Measurements from ENCODE around the gene RAI1. TPM values are rescaled to one million over a fixed set of nuclear protein-coding genes. Genes with fewer than 3 reads are reported as not detected.

The RAI1 gene
- total and polyA plus RNA-seq, 2 of the 13 experiments (the other 11 are each of a cell fraction or from before 2014, with no cell fraction given) = 3.4 to 5.2 TPM

- TF ChIP-seq MBNL3 (CRISPR knock-in tag; conservative IDR thresholded peaks at IDR 0.05) (no peak), ZNF619 (CRISPR knock-in tag; IDR thresholded peaks at IDR 0.05) (no peak), CENPT (CRISPR knock-in tag; IDR thresholded peaks at IDR 0.05; ENCODE audit: low read depth) (no peak), SOX5 (CRISPR knock-in tag; IDR thresholded peaks at IDR 0.05; ENCODE audit: borderline replicate concordance) (no peak), ZNF703 (CRISPR knock-in tag; IDR thresholded peaks at IDR 0.05; ENCODE audit: borderline replicate concordance) (no peak), HMGXB4 (CRISPR knock-in tag; IDR thresholded peaks at IDR 0.05; ENCODE audit: borderline replicate concordance in 1 of 2, low read depth in 1 of 2) (no peak), PBX3 (CRISPR knock-in tag; IDR thresholded peaks at IDR 0.05; ENCODE audit: borderline replicate concordance) (no peak), TFDP2 (CRISPR knock-in tag; IDR thresholded peaks at IDR 0.05) (no peak), SNRNP70 (IDR thresholded peaks at IDR 0.05; ENCODE audit: low read depth, low read length) (no peak), ISL2 (CRISPR knock-in tag; IDR thresholded peaks at IDR 0.05) (no peak), SRY (CRISPR knock-in tag; IDR thresholded peaks at IDR 0.05) (no peak), EED (CRISPR knock-in tag; IDR thresholded peaks at IDR 0.05) (no peak), KIAA2018 (CRISPR knock-in tag; IDR thresholded peaks at IDR 0.05; ENCODE audit: borderline replicate concordance) (no peak), FOXO1 (CRISPR knock-in tag; IDR thresholded peaks at IDR 0.05) (no peak), ZBTB37 (CRISPR knock-in tag; IDR thresholded peaks at IDR 0.05) (no peak)
These were observed 15.0 kb upstream of the RAI1 start (continued) for GRCh38 chr17:17666111-17666714.

Measured in HepG2 (cell line).